Measurements from ENCODE around the gene TMEM132D.

DNA sequence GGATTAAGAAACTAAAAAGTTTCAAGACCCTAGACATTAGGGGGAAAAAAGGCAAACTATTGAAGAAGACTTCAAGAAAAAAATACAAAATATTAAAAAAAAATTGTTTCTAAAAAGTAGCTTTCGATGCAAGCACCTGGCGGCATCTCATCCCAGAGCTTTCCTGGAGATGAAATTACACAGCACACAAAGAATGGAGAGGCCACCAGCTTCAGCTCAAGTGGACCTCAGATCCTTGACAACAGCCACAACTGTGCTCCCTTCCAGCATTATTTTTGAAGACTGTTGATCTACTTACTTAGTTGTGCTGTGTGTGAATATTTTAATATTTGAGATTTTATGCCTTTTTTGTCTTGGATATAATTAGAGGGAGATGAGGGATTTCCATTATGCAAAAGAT lies 571.5 kb downstream of the TMEM132D start:
- TF ChIP-seq CTCF (IDR thresholded peaks at IDR 0.05; ENCODE audit: insufficient read depth, low read length, poor library complexity, severe bottlenecking) (no peak), EZH2phosphoT487 (conservative IDR thresholded peaks at IDR 0.05; ENCODE audit: low read length) (no peak)

Measured in SU-DHL-6 (cell line).